ENCODE data around the gene NDUFB2.
"Not testable (repeated sequence)": the region's sequence is repeated elsewhere in the genome, so short reads cannot be mapped to it uniquely, and the experiment has no call there.

NDUFB2 gene

GRCh38 chr7:140684066-140684950 is 12.2 kb upstream of the NDUFB2 start:
- peak in 6 of 42 donors; percentile 4 to 41 (median 20) for DNase-seq
- intact Hi-C loops (cut with DNase I) = no loop called here

GRCh38 chr7:140685407-140686087 is 11.0 kb upstream of the NDUFB2 start:
- peak in 4 of 42 donors; percentile 8 to 37 (median 27) for DNase-seq
- intact Hi-C loops (cut with DNase I) = no loop called here

- DNase-seq = peak in 3 of 42 donors; percentile 23 to 44 (median 35)
- intact Hi-C loops (cut with DNase I) = no loop called here
These were observed 9.6 kb upstream of the NDUFB2 start for GRCh38 chr7:140686921-140687320.

GRCh38 chr7:140688341-140688740 is 8.2 kb upstream of the NDUFB2 start:
- peak in 4 of 42 donors; percentile 3 to 37 (median 22) for DNase-seq
- intact Hi-C loops (cut with DNase I) = no loop called here

GRCh38 chr7:140689199-140690152 is 7.0 kb upstream of the NDUFB2 start:
- peak in 5 of 42 donors; percentile 3 to 35 (median 6) for DNase-seq
- intact Hi-C loops (cut with DNase I) = no loop called here

GRCh38 chr7:140691376-140692045 is 5.0 kb upstream of the NDUFB2 start:
- intact Hi-C loops (cut with DNase I) = no loop called here
- DNase-seq = peak in 3 of 42 donors; percentile 4 to 29 (median 26)

GRCh38 chr7:140693849-140694248 is 2.7 kb upstream of the NDUFB2 start:
- DNase-seq = peak in 3 of 42 donors; percentile 6 to 35 (median 11)
- intact Hi-C loops (cut with DNase I) = not testable (repeated sequence)

GRCh38 chr7:140694592-140694991 is 1.9 kb upstream of the NDUFB2 start:
- intact Hi-C loops (cut with DNase I) = no loop called here
- peak in 2 of 42 donors; percentile 10 to 18 for DNase-seq

- DNase-seq = peak in 4 of 42 donors; percentile 9 to 41 (median 14)
- intact Hi-C loops (cut with DNase I) = no loop called here
These were observed 1.1 kb upstream of the NDUFB2 start for GRCh38 chr7:140695381-140695780.

- intact Hi-C loops (cut with DNase I) = loop anchor here (2.0 kb wide), 1 partner anchor 21 kb away; no protein-coding TSS in a partner anchor
- peak; percentile 91 to 99 (median 98) for DNase-seq
These were observed 356 bp upstream of the NDUFB2 start for GRCh38 chr7:140696024-140696679.

GRCh38 chr7:140697447-140698143 is 1.1 kb downstream of the NDUFB2 start:
- DNase-seq = no peak
- intact Hi-C loops (cut with DNase I) = loop anchor here (2.0 kb wide), 1 partner anchor 23 kb away; no protein-coding TSS in a partner anchor

- DNase-seq = peak in 2 of 42 donors; percentile 8 to 43
- intact Hi-C loops (cut with DNase I) = no loop called here
These were observed 2.0 kb downstream of the NDUFB2 start for GRCh38 chr7:140698477-140698876.

GRCh38 chr7:140702774-140703173 is 6.3 kb downstream of the NDUFB2 start:
- peak in 1 of 42 donors; percentile 33 for DNase-seq
- intact Hi-C loops (cut with DNase I) = no loop called here

- DNase-seq = no peak
- intact Hi-C loops (cut with DNase I) = no loop called here
These were observed 7.7 kb downstream of the NDUFB2 start for GRCh38 chr7:140704205-140704604.

- intact Hi-C loops (cut with DNase I) = no loop called here
These were observed 10.6 kb downstream of the NDUFB2 start for GRCh38 chr7:140707132-140707531.

GRCh38 chr7:140708764-140709163 is 12.3 kb downstream of the NDUFB2 start:
- DNase-seq; intact Hi-C loops (cut with DNase I): not testable (repeated sequence)

More at GRCh38 chr7:140707132-140707531, 10.6 kb downstream of the NDUFB2 start:
- no peak for DNase-seq

GRCh38 chr7:140712392-140712791 is 15.9 kb downstream of the NDUFB2 start:
- intact Hi-C loops (cut with DNase I); DNase-seq: not testable (repeated sequence)
